ENCODE results near the gene ETFB.

DNA sequence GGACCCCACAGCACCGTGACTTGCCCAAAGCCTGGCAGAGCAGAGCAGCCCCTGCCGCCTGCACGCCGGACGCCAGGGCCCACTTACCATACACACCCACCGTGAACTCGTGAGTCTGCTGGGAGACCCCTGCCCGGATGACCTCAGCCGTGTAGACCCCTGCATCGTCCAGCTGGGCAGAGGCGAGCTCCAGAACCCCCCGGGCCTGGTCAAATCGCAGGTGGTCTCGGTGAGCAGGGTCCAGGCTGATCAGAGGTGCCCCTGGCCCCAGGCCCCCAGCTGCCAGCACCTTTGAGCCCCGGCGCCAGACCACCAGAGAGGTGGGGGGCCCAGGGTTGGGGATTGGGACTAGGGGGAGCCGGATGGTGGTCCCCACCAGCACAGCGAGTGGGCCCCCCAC is 25.1 kb downstream of the ETFB start:
- TF ChIP-seq, protein P1, sequence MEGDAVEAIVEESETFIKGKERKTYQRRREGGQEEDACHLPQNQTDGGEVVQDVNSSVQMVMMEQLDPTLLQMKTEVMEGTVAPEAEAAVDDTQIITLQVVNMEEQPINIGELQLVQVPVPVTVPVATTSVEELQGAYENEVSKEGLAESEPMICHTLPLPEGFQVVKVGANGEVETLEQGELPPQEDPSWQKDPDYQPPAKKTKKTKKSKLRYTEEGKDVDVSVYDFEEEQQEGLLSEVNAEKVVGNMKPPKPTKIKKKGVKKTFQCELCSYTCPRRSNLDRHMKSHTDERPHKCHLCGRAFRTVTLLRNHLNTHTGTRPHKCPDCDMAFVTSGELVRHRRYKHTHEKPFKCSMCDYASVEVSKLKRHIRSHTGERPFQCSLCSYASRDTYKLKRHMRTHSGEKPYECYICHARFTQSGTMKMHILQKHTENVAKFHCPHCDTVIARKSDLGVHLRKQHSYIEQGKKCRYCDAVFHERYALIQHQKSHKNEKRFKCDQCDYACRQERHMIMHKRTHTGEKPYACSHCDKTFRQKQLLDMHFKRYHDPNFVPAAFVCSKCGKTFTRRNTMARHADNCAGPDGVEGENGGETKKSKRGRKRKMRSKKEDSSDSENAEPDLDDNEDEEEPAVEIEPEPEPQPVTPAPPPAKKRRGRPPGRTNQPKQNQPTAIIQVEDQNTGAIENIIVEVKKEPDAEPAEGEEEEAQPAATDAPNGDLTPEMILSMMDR (IDR thresholded peaks at IDR 0.05), result no peak
- TF ChIP-seq POLR2AphosphoS5 (IDR thresholded peaks at IDR 0.05; ENCODE audit: insufficient read depth in 1 of 2, low read depth in 1 of 2), result no peak
- TF ChIP-seq POLR2A (IDR thresholded peaks at IDR 0.05), result no peak

Measured in vagina (tissue), 2 donors.